ENCODE results near the gene RNU1-4. TPM values are rescaled to one million over a fixed set of nuclear protein-coding genes. Genes with fewer than 3 reads are reported as not detected.
"Not testable (repeated sequence)": the region's sequence is repeated elsewhere in the genome, so short reads cannot be mapped to it uniquely, and the experiment has no call there.

RNU1-4 gene
- total RNA-seq, 2 donors from 2014 or later, result 2,483 to 3,611 TPM

GRCh38 chr1:16694308-16694702, 46.0 kb upstream of the RNU1-4 start:
- H3K4me1 Mint-ChIP-seq; H3K27ac ChIP-seq (ENCODE audit: low read depth, low read length); H3K9me3 ChIP-seq (ENCODE audit: control insufficient read depth, low read length); H3K9ac ChIP-seq (ENCODE audit: extremely low read depth, low read length, poor library complexity, severe bottlenecking); H3K36me3 Mint-ChIP-seq (ENCODE audit: low read depth); H3K9me3 Mint-ChIP-seq; H3K36me3 ChIP-seq (ENCODE audit: control insufficient read depth, insufficient read depth, low read length); DNase-seq; H3K4me3 Mint-ChIP-seq; H3K4me1 ChIP-seq (ENCODE audit: control insufficient read depth, insufficient read depth, low read length); H3K27ac Mint-ChIP-seq; H3K4me3 ChIP-seq (ENCODE audit: low read length): not testable (repeated sequence)
- no CpG with 5 or more reads among the region's 16 CpGs for WGBS, 2 experiments (ENCODE audit: insufficient coverage in 1 of 2, insufficient read length in 1 of 2)
- peaks cover 12% of the 10 kb centered on the region for H3K27me3 Mint-ChIP-seq (ENCODE audit: insufficient read depth)
- peaks cover 20% of the 10 kb centered on the region for H3K27me3 ChIP-seq (ENCODE audit: control insufficient read depth, insufficient read depth, low read length, poor library complexity, severe bottlenecking)

- H3K27ac Mint-ChIP-seq, result not testable (repeated sequence)
Measured at GRCh38 chr1:16696507-16697150, 43.7 kb upstream of the RNU1-4 start.

GRCh38 chr1:16697152-16697551, 43.2 kb upstream of the RNU1-4 start:
- H3K36me3 Mint-ChIP-seq (ENCODE audit: low read depth); H3K36me3 ChIP-seq (ENCODE audit: control insufficient read depth, insufficient read depth, low read length); DNase-seq; H3K4me3 ChIP-seq (ENCODE audit: low read length); H3K4me3 Mint-ChIP-seq; H3K9me3 ChIP-seq (ENCODE audit: control insufficient read depth, low read length); H3K27ac ChIP-seq (ENCODE audit: low read depth, low read length); H3K4me1 Mint-ChIP-seq; H3K27ac Mint-ChIP-seq; H3K9ac ChIP-seq (ENCODE audit: extremely low read depth, low read length, poor library complexity, severe bottlenecking); H3K4me1 ChIP-seq (ENCODE audit: control insufficient read depth, insufficient read depth, low read length); H3K9me3 Mint-ChIP-seq: not testable (repeated sequence)
- peaks cover 14% of the 10 kb centered on the region for H3K27me3 Mint-ChIP-seq (ENCODE audit: insufficient read depth)
- H3K27me3 ChIP-seq (ENCODE audit: control insufficient read depth, insufficient read depth, low read length, poor library complexity, severe bottlenecking), result peaks cover 16% of the 10 kb centered on the region
- WGBS, 2 experiments (ENCODE audit: insufficient coverage in 1 of 2, insufficient read length in 1 of 2), result 91% methylated on average over 2 of the region's 7 CpGs; no CpG with 5 or more reads in 1 of the 2 experiments

More at GRCh38 chr1:16696507-16697150, 43.7 kb upstream of the RNU1-4 start:
- H3K9ac ChIP-seq (ENCODE audit: extremely low read depth, low read length, poor library complexity, severe bottlenecking); H3K27ac ChIP-seq (ENCODE audit: low read depth, low read length); H3K9me3 ChIP-seq (ENCODE audit: control insufficient read depth, low read length); H3K4me1 Mint-ChIP-seq; H3K4me1 ChIP-seq (ENCODE audit: control insufficient read depth, insufficient read depth, low read length); H3K36me3 Mint-ChIP-seq (ENCODE audit: low read depth); H3K4me3 ChIP-seq (ENCODE audit: low read length); H3K9me3 Mint-ChIP-seq; H3K36me3 ChIP-seq (ENCODE audit: control insufficient read depth, insufficient read depth, low read length); H3K4me3 Mint-ChIP-seq: not testable (repeated sequence)
- peaks cover 19% of the 10 kb centered on the region for H3K27me3 ChIP-seq (ENCODE audit: control insufficient read depth, insufficient read depth, low read length, poor library complexity, severe bottlenecking)
- H3K27me3 Mint-ChIP-seq (ENCODE audit: insufficient read depth), result peaks cover 14% of the 10 kb centered on the region
- peak; percentile 72 for DNase-seq
- 65 to 85% methylated on average over 4 to 26 of the region's 33 CpGs for WGBS, 2 experiments (ENCODE audit: insufficient coverage in 1 of 2, insufficient read length in 1 of 2)

- H3K9ac ChIP-seq (ENCODE audit: extremely low read depth, low read length, poor library complexity, severe bottlenecking); H3K9me3 Mint-ChIP-seq; H3K36me3 ChIP-seq (ENCODE audit: control insufficient read depth, insufficient read depth, low read length); H3K36me3 Mint-ChIP-seq (ENCODE audit: low read depth); H3K4me3 ChIP-seq (ENCODE audit: low read length); H3K4me1 ChIP-seq (ENCODE audit: control insufficient read depth, insufficient read depth, low read length); H3K4me1 Mint-ChIP-seq; H3K4me3 Mint-ChIP-seq; H3K27ac Mint-ChIP-seq; H3K27ac ChIP-seq (ENCODE audit: low read depth, low read length); H3K9me3 ChIP-seq (ENCODE audit: control insufficient read depth, low read length): not testable (repeated sequence)
- peak; percentile 70 for DNase-seq
- H3K27me3 ChIP-seq (ENCODE audit: control insufficient read depth, insufficient read depth, low read length, poor library complexity, severe bottlenecking), result peaks cover 10% of the 10 kb centered on the region
- H3K27me3 Mint-ChIP-seq (ENCODE audit: insufficient read depth), result peaks cover 14% of the 10 kb centered on the region
- WGBS, 2 experiments (ENCODE audit: insufficient coverage in 1 of 2, insufficient read length in 1 of 2), result 11% methylated on average over 40 of the region's 52 CpGs; no CpG with 5 or more reads in 1 of the 2 experiments
Measured at GRCh38 chr1:16699440-16699839, 40.9 kb upstream of the RNU1-4 start.

GRCh38 chr1:16700138-16700895, 40.0 kb upstream of the RNU1-4 start:
- not testable (repeated sequence) for H3K4me3 ChIP-seq (ENCODE audit: low read length); H3K9ac ChIP-seq (ENCODE audit: extremely low read depth, low read length, poor library complexity, severe bottlenecking); H3K4me1 Mint-ChIP-seq; DNase-seq; H3K9me3 Mint-ChIP-seq; H3K27me3 ChIP-seq (ENCODE audit: control insufficient read depth, insufficient read depth, low read length, poor library complexity, severe bottlenecking); H3K36me3 ChIP-seq (ENCODE audit: control insufficient read depth, insufficient read depth, low read length); H3K27ac Mint-ChIP-seq; H3K36me3 Mint-ChIP-seq (ENCODE audit: low read depth); H3K27ac ChIP-seq (ENCODE audit: low read depth, low read length); H3K9me3 ChIP-seq (ENCODE audit: control insufficient read depth, low read length); H3K4me3 Mint-ChIP-seq; H3K4me1 ChIP-seq (ENCODE audit: control insufficient read depth, insufficient read depth, low read length)
- 0% methylated on average over 5 of the region's 57 CpGs; no CpG with 5 or more reads in 1 of the 2 experiments for WGBS, 2 experiments (ENCODE audit: insufficient coverage in 1 of 2, insufficient read length in 1 of 2)
- H3K27me3 Mint-ChIP-seq (ENCODE audit: insufficient read depth), result peaks cover 14% of the 10 kb centered on the region

DNA sequence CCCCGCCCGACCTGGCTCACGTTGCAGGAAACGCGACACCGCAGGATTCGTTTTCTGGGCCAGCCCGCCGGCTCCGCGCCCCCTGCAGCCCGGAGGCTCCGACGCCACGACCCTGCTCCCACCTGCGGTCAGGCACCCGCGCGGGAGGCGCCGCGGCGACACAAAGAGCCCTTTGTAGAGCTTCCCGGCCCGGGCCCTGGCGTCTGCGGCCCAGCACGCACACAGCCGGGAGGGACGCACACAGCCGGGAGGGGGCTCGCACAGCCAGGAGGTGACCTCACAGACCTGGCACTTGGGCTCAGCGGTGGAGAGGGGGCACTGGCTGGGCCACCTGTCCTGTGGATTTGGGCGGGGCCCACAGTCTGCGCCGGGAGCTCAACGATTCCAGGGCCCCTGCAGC, 39.1 kb upstream of the RNU1-4 start:
- not testable (repeated sequence) for H3K4me3 ChIP-seq (ENCODE audit: low read length)
- no CpG with 5 or more reads among the region's 37 CpGs for WGBS, 2 experiments (ENCODE audit: insufficient coverage in 1 of 2, insufficient read length in 1 of 2)

GRCh38 chr1:16702280-16702679, 38.0 kb upstream of the RNU1-4 start:
- H3K27ac Mint-ChIP-seq; H3K4me3 ChIP-seq (ENCODE audit: low read length); H3K36me3 Mint-ChIP-seq (ENCODE audit: low read depth); H3K4me1 ChIP-seq (ENCODE audit: control insufficient read depth, insufficient read depth, low read length); H3K4me3 Mint-ChIP-seq; H3K27ac ChIP-seq (ENCODE audit: low read depth, low read length); H3K36me3 ChIP-seq (ENCODE audit: control insufficient read depth, insufficient read depth, low read length); H3K9me3 ChIP-seq (ENCODE audit: control insufficient read depth, low read length); H3K27me3 ChIP-seq (ENCODE audit: control insufficient read depth, insufficient read depth, low read length, poor library complexity, severe bottlenecking); H3K4me1 Mint-ChIP-seq; H3K9ac ChIP-seq (ENCODE audit: extremely low read depth, low read length, poor library complexity, severe bottlenecking); H3K27me3 Mint-ChIP-seq (ENCODE audit: insufficient read depth); H3K9me3 Mint-ChIP-seq; DNase-seq: not testable (repeated sequence)
- 94% methylated on average over 2 of the region's 5 CpGs; no CpG with 5 or more reads in 1 of the 2 experiments for WGBS, 2 experiments (ENCODE audit: insufficient coverage in 1 of 2, insufficient read length in 1 of 2)

More for the DNA sequence above, 39.1 kb upstream of the RNU1-4 start:
- H3K27ac ChIP-seq (ENCODE audit: low read depth, low read length); H3K9me3 ChIP-seq (ENCODE audit: control insufficient read depth, low read length); H3K27ac Mint-ChIP-seq; H3K4me1 ChIP-seq (ENCODE audit: control insufficient read depth, insufficient read depth, low read length); DNase-seq; H3K36me3 Mint-ChIP-seq (ENCODE audit: low read depth); H3K36me3 ChIP-seq (ENCODE audit: control insufficient read depth, insufficient read depth, low read length); H3K4me1 Mint-ChIP-seq; H3K4me3 Mint-ChIP-seq; H3K9ac ChIP-seq (ENCODE audit: extremely low read depth, low read length, poor library complexity, severe bottlenecking); H3K27me3 ChIP-seq (ENCODE audit: control insufficient read depth, insufficient read depth, low read length, poor library complexity, severe bottlenecking); H3K9me3 Mint-ChIP-seq: not testable (repeated sequence)
- H3K27me3 Mint-ChIP-seq (ENCODE audit: insufficient read depth), result peaks cover 12% of the 10 kb centered on the region
